ENCODE results near the gene AOC1.

AOC1 gene

DNA sequence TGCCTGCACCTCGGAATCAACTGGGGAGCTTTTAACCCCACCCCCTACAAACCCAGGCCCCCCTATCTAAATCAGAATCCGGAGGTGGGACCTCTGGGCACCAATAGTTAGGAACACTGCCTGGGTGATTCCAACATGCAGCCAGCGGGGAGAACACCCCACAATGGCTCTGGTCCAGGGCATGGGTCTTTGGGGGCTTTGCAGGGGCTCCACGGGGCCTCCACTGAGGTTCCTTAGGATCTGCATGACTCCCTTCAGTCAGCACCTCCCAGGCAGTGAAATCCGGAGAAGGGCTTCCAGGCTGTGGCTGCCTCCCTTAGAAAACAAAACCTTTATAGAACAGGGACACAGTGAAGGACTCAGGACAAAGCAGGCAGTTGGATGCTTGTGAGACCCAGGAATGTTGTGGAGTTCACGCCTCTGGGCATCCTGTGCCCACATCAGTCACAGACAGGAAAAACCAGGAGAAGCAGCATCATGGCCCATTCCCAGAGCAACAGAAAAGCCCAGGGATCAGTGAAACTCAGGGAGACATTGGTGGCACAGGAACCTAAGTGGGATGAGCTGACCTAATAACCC, 16.5 kb upstream of the AOC1 start:
- no peak for DNase-seq

DNA sequence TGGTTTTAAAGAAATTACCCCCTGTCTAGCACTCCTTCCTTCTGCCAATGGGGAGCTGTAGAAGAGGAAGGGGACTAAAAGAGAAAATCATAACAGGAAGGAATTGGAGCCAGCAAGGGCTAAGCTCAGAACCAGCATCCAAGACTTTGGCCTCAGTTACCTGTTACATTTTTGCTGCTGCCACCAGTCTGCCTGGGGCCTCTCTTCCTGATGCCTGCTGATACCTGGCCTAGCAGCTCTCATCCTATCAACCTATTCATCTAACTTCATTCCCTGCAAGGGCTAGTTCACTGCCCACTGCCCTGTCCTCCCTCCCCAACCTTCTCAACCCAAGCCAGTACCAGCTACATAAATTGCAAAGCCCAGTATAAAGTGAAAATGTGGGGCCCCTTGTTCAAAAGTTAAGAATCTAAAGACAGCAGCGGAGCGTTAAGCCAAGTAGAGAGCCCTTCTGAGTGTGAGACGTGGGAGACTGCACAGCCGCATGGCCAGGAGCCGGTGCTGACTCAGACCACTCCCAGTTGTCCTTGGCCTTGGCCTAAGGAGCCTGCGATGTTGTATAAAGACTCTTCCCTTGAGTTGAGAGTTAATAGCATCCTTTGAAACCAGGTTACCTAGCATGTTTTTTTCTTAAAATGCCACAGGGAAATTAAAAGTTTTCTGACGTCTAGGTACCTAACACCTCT, 13.2 kb upstream of the AOC1 start:
- DNase-seq, result no peak

DNA sequence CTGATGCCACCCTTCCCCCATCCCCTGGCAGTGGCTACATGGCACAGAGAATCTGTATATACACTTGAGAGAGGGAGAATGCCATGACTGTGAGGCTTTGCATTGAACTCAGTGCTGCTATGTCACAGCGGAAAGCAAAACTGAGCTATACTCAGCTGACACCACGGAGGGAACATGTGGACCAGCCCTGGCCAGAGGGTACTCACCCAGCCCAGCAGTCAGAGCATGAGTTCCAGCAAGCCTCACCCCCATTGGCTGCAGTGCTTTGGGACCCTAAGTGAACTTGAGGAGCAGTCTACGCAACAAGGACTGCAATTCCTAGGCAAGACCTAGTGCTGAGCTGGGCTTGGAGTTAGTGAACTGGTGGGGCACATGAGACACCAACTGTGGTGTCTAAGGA, 10.3 kb upstream of the AOC1 start:
- DNase-seq, result no peak

DNA sequence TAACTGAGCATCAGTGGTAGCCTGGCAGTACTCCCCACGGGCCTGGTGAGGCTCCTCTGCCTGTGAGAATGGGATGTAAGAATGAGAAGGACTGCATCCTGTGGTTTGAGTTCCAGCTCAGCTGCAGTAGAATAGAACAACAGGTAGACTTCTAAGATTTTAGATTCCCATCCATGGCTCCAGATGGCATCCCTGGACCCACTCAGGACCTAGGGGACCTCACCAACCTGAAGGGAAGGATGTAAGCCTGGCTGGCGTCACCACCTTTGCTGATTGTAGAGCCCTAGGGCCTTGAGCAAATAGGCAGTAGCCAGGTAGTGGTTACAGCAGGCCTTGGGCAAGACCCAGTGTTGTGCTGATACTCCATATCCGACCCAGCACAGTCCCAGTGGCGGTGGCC, 9.6 kb upstream of the AOC1 start:
- DNase-seq, result no peak

DNA sequence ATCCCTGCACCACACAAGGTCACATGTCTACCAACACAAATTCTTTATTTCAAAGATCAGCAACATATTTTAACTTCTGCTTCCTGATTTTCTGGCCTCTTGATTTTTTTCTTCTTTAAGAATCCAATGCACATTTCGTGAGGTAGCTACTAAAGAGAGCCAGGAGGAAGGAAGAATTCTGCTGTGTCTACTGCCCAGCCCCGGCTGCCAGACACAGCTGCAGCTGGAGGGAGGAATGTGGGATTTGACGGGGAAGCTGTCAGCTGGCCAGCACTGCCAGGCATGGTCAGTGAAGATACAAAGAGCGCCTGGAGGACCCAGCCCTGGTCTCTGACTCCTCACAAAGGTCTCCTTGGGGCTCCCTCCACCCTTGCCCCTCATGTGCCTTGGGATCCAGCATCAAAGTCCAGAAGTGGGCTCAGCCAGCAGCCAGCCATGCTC, 6.9 kb upstream of the AOC1 start:
- DNase-seq, result no peak

DNA sequence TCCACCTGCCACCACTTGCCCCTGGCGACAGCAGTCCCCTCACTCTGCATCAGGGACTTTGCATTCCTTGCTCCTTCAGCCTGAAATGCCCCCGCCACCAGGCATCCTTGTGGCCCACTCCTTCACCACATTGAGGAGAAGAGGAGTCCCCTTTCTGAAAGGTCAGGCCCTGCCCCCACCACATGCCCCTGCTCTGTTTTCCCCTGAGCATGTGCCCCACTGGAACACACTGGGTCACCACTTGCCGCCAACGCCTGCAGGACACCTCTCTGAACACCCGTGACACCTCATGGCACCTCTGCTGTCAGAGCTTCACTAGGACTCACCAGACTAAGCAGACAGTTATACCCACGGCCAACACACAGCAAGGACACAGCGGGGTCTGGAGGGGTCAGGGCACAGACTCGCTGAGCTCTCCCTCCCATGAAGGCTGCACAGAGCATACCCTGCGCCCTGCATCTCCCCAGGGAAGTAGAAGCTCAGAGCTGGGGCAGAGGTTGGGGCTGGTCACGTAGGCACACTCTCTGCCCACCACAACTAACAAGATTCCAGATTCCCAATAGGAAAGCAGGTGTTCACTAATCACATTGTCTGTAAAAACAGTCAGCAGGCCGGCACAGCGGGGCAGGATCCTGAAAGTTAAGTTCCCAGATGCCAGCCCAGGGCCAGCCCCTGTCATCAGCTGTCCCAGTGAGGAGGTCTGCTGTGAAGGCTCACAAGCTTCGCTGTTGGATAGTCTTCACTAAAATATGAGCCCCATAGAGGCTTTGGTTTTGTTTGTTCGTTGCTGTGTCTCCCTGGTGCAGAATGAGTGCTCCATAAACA, 5.8 kb upstream of the AOC1 start:
- no peak for DNase-seq

DNA sequence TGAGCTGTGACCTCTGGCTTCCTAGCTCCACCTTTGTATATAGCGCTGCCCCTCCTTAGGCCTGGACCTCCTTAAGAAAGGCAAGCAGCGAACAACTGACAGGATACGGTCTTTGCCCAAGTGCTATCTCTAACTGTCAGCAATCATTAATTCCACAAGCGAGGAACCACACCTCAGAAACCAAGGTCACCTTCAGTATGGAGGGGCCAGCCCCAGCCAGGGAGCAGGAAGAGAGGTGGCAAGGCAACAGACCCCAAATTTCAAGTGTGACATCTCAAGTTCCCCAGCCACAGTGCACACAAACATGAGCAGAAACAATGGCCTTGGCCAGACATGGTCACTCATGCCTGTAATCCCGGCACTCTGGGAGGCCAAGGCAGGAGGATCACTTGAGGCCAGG, 4.8 kb upstream of the AOC1 start:
- DNase-seq, result no peak

DNA sequence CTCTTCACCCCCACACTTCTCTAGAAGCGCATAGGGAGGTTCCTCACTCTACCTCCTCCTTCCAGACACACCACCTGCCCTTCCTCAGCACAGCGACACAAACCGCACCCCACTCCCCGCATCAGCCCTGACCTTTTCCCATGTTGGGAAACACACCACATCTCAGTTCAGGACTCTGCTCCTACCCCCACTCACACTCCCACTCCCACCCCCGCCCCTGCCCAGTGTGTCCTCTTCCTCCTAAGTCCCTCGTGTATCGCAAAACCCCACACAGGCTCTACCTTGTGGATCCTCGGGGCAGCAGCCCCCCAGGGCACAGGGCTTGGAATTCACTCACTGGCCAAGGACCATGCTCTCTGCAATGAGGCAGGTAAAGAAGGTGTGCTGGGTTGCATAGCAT, 4.2 kb upstream of the AOC1 start:
- DNase-seq, result no peak

DNA sequence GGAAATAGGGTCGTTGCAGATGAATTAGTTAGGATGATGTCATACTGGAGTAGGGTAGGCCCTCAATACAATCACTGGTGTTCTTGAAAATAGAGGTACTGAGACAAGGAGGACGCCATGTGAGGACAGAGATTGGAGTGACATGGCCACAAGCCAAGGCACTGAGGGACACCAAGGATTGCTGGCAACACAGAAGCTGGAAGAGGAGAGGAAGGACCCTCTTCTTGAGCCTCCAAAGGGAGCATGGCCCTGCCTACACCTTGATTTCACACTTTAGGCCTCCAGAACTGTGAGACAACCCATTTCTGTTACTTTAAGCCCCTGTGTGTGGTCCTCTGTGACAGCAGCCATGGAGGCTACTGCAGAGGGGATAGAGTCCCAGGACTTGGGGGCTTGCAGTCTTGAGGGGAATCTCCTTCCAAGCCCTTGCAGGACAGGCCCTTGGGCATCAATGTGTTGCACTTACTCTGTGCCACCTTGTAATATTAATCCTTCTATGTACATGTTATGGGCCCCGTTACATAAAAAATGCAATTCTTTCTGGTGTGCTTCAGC, 3.7 kb upstream of the AOC1 start:
- DNase-seq, result no peak

DNA sequence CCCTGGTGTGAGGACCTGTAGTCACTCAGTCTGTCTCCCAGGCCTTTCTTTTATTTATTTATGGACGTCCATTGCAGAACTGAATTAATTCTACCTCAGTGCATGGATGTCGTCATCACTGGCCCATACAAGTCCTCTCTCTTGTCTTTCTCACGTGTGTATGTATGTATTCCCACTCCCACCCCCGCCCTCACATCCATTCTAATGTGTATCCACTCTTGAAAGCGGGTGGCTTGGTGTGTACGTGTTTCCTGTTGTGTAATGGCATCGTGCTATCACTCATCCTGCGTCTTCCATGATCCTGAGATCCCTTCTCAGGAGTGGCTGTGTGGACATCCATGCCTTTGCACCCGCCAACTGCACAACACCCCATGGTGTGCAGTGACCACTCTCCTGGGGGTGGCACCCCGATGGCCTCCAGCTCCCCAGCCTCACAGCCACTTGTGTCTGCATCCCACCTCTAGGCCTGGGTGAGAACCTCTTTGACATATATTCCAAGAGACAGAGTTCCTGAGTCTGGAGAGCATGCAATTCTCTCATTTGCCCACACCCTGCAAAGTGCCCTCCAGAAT, 3.0 kb upstream of the AOC1 start:
- DNase-seq, result no peak

DNA sequence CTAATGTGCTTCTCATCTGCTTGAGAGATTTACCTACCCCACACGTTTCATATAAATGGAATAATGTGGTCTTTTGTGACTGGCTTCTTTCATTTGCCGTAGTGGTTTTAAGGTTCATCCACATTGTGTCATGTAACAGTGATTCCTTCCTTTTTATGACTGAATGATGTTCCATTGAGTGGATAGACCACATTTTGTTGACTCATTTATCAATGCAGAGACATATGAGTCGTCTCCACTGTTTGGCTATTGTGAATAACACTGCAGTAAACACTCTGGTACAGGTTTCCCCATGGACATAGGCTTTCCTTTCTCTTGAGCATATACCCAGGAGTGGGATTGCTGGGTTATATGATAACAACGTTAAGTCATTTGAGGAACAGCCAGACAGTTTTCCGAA, 2.0 kb upstream of the AOC1 start:
- DNase-seq, result no peak

DNA sequence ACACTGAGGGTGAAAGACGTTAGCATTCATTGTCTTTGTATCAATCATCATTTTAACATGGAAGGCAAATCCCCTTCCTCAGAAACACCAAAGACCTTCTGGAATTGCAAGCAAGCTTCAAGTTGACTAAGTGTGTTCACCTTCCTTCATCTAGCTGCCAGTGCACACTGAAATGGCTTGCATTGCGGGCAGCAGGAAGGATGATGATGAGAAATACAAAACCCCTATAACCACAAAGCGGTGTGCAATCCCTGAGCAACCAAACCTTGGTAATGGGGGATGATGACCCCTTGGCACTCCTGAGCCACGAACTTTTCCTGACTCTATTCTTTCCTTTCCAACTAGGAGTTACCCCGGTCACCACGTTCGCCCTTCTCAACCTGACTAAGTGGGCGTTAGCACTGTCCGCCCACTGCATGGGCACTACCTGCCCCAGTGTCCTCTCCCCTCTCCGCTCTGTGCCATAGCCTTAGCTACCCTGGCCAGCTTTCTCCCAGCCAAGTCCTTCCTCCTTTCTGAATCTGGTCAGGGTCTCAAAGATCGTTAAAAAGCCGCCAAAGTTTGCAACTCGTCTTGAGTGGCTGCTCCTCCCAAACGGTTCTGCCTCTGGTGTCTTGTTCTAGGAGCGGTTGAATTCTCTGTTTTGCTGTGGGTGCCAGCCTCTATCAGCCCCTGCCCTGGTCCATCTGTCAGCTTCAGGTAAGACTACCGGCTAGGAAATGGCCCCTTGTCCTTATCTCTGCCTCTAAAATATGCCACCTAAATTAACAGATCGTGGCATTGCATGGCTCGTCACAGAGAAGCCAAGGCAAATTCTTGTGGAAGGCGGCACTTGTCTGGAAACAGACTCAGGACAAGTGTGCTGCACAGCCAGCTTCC, 586 bp upstream of the AOC1 start:
- no peak for DNase-seq

DNA sequence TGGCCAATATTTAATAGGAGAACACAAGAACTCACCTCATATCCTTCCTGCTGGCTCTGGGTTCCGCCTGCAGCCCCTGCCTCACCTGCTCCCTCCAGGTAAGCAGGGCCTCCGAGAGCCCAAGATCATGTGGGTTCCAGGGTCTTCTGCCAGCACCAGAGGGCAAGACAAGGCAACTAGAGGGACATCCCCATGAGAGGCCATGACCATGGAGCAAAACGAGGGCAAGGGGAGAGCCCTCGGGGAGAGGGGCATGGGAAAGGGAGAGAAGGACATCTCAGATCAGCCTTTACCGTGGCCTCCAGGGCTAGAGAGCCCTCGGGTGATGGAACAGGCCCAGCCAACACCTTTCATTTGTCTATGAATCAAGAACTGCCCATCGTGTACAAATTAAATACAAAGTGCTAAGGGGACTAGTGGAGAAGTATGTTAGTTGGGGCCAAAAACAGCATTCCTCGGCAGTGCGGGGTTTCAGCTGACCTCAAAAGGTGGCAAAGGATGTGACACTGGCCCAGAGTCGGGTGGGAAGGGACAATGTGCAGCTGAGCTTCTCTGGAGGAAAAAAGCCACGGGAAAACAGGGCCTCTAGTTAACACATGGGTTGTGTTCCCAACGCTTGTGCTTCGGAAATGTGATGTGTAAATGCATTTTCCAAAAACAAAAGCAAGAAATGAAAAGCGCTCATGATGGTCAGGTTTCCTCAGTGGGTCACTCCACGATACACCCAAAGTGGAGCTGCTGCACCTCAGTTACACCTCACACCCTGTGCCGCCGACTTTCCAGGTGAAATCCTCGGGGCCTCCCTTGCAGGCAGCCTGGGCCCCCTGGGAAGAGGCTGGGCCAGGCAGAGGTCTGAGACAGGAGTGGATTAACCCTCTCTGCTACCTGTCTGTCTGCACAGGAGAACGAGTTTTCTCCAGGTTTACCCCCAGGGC, 2.0 kb downstream of the AOC1 start:
- DNase-seq, result no peak

DNA sequence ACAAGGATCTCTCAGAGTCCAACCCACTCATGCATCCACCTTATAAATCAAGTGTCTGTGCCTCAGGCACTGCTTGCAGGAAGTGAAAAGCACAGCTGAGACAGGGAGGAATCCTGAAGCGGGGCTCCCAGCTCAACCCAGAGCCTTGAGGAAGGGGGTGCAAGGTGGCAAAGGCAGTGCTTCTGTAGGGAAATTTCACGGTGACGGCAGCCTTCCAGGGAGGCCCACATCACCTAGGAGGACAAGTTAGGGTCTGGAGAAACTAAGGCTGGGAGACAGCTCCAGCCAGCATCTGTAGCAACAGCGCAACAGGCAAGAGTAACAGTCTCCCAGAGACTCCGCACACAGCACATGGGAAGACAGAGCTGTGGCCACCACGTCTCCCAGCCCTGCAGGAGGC, 2.7 kb downstream of the AOC1 start:
- DNase-seq, result no peak

DNA sequence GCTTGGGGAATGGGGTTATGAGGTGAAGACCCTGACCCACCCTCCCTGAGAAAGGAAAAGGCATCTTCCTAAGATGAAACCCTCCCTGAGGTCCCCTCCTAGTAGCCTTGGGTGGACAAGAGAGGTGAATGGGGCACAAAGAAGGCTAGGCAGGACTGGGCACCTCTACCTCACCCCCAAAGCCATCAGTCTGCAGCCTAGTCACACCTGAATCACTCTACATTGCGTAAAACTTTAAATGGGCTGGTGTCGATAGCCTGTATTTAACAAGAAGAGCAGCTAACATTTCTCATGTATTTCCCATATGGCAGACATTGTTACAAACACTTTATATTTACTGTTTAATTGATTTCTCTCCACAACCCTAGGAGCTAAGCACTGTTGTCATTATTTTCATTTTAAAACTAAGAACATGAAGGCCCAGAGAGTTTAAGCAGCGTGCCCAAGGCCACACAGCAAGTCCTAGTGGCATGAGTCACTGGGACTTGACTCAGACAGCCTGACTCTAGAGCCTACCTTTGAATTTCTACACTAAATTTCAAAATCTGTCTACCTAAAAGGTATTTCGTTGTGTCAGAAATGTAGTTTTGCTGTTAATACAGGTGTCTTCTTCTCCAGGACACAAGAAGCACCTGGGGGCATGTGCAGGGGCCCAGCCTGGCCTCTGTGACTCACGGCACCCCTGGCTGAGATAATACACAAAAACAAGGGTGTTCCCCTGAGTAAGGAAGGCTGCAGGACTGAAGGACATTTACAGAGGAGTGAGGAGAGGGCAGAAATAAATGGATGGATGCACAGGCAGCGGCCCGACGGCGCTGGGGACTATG, 3.4 kb downstream of the AOC1 start:
- DNase-seq, result no peak

DNA sequence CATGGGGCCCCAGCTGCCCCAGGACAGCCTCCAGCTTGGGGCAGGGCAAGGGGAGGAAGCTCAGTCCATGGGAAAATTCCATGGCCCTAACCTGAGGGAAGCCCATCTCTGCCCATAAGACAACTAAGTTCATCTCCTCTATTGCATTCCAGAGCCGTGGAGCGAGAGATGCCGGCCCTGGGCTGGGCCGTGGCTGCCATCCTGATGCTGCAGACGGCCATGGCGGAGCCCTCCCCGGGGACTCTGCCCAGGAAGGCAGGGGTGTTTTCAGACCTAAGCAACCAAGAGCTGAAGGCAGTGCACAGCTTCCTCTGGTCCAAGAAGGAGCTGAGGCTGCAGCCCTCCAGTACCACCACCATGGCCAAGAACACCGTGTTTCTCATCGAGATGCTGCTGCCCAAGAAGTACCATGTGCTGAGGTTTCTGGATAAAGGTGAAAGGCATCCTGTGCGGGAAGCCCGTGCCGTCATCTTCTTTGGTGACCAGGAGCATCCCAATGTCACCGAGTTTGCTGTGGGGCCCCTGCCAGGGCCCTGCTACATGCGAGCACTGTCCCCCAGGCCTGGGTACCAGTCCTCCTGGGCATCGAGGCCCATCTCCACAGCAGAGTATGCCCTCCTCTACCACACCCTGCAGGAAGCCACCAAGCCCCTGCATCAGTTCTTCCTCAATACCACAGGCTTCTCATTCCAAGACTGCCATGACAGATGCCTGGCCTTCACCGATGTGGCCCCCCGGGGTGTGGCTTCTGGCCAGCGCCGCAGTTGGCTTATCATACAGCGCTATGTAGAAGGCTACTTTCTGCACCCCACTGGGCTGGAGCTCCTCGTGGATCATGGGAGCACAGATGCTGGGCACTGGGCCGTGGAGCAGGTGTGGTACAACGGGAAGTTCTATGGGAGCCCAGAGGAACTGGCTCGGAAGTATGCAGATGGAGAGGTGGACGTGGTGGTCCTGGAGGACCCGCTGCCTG, 4.3 kb downstream of the AOC1 start:
- no peak for DNase-seq

DNA sequence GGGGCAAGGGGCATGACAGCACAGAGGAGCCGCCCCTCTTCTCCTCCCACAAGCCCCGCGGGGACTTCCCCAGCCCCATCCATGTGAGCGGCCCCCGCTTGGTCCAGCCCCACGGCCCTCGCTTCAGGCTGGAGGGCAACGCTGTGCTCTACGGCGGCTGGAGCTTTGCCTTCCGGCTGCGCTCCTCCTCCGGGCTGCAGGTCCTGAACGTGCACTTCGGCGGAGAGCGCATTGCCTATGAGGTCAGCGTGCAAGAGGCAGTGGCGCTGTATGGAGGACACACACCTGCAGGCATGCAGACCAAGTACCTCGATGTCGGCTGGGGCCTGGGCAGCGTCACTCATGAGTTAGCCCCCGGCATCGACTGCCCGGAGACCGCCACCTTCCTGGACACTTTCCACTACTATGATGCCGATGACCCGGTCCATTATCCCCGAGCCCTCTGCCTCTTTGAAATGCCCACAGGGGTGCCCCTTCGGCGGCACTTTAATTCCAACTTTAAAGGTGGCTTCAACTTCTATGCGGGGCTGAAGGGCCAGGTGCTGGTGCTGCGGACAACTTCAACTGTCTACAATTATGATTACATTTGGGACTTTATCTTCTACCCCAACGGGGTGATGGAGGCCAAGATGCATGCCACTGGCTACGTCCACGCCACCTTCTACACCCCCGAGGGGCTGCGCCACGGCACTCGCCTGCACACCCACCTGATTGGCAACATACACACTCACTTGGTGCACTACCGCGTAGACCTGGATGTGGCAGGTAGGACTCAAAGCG, 5.1 kb downstream of the AOC1 start:
- no peak for DNase-seq
